ENCODE data around the gene OR4D5. TPM values are rescaled to one million over a fixed set of nuclear protein-coding genes. Genes with fewer than 3 reads are reported as not detected.

Gene OR4D5
- total RNA-seq, 1 experiment from 2014 or later, result not detected

DNA sequence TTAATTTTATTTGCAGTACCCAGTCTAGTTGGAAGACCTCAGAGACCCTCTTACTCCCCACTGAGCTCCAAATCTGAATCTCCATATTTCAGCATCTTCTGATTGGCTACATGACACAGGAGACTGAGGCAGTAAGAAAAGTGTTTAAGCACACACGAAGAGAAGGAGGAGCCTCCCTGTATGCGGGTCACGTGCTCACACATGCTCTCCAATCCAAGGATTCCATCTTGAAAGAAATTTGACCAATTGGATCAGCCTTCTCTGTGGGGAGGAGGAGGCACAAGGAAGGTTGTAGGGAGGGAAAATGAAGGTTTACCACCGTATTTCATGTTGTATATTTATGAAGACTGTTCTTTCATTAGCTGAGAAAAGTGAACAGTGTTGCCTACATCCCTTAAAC is 3.0 kb downstream of the OR4D5 start:
- Histone ChIP-seq H3K4me3 (no peak overlapping the region), H3K79me2 (ENCODE audit: low read depth) (no peaks in the 10 kb centered on the region), H3K9me2 (ENCODE audit: insufficient read depth) (no peaks in the 10 kb centered on the region; the same call in 1 of the 2 replicates), H3K27ac (no peak overlapping the region), H3K27me3 (ENCODE audit: insufficient read depth, low read depth) (no peaks in the 10 kb centered on the region), H3K36me3 (ENCODE audit: low read depth) (no peaks in the 10 kb centered on the region), H3K9me3 (ENCODE audit: insufficient read depth, low read depth) (no peaks in the 10 kb centered on the region), H3F3A (ENCODE audit: insufficient read depth, low read depth) (no peaks in the 10 kb centered on the region), H3K4me2 (no peak overlapping the region), H3K4me1 (replicated peaks; ENCODE audit: insufficient read depth) (no peaks in the 10 kb centered on the region), H4K20me1 (ENCODE audit: insufficient read depth) (no peaks in the 10 kb centered on the region), H2AFZ (no peak overlapping the region)
- no peak for TF ChIP-seq EZH2 (IDR thresholded peaks at IDR 0.05; ENCODE audit: low read depth)
- TF ChIP-seq, protein P1, sequence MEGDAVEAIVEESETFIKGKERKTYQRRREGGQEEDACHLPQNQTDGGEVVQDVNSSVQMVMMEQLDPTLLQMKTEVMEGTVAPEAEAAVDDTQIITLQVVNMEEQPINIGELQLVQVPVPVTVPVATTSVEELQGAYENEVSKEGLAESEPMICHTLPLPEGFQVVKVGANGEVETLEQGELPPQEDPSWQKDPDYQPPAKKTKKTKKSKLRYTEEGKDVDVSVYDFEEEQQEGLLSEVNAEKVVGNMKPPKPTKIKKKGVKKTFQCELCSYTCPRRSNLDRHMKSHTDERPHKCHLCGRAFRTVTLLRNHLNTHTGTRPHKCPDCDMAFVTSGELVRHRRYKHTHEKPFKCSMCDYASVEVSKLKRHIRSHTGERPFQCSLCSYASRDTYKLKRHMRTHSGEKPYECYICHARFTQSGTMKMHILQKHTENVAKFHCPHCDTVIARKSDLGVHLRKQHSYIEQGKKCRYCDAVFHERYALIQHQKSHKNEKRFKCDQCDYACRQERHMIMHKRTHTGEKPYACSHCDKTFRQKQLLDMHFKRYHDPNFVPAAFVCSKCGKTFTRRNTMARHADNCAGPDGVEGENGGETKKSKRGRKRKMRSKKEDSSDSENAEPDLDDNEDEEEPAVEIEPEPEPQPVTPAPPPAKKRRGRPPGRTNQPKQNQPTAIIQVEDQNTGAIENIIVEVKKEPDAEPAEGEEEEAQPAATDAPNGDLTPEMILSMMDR (conservative IDR thresholded peaks at IDR 0.05), result no peak
- POLR2A ChIA-PET (ENCODE audit: unreplicated experiment), result no interaction called here
- CTCF ChIA-PET, result no interaction called here
- intact Hi-C loops (cut with micrococcal nuclease; ENCODE audit: unreplicated experiment), result no loop called here
- no peak for DNase-seq
- BruUV-seq (replicated peaks), result no TSS peak

DNA sequence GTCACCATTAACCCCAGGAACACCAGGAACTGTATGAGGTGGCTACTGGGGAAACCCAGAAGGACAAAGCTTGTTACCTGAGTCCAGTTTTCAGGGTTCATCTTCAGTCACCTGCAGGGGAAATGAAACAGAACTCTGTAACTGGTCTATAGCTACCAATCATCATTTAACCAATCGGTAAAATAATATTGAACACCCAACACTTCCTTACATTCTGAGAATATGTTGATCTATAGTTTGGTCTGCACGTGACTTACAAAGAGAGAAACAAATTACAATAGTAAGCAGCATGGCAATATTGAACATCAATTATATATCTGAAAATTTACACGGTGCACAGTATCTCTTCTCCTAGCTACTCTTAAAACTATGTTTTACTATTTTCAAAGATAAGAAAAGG is 4.3 kb downstream of the OR4D5 start, which contains the start of gene OR6T1:
TSS of gene OR6T1 (minus strand) at position 101 of the 400 bp plus-strand sequence. CDS start at position 101, 0 bp downstream.
- intact Hi-C loops (cut with micrococcal nuclease; ENCODE audit: unreplicated experiment), result no loop called here
- H3K36me3 ChIP-seq (ENCODE audit: low read depth), result no peaks in the 10 kb centered on the region
- H3K9me2 ChIP-seq (ENCODE audit: insufficient read depth), result no peaks in the 10 kb centered on the region
- H3K79me2 ChIP-seq (ENCODE audit: low read depth), result no peaks in the 10 kb centered on the region
- no peak within 1 kb of the TSS for H3K4me2 ChIP-seq
- TF ChIP-seq EZH2 (IDR thresholded peaks at IDR 0.05; ENCODE audit: low read depth), result no peak
- TF ChIP-seq, protein P1 (conservative IDR thresholded peaks at IDR 0.05), result no peak
- H3K27ac ChIP-seq, result no peak within 1 kb of the TSS
- H2AFZ ChIP-seq, result no peak within 1 kb of the TSS
- no TSS peak for BruUV-seq (replicated peaks)
- H3F3A ChIP-seq (ENCODE audit: insufficient read depth, low read depth), result no peaks in the 10 kb centered on the region
- POLR2A ChIA-PET (ENCODE audit: unreplicated experiment), result no interaction called here
- no peaks in the 10 kb centered on the region for H4K20me1 ChIP-seq (ENCODE audit: insufficient read depth)
- no peaks in the 10 kb centered on the region for H3K4me1 ChIP-seq (replicated peaks; ENCODE audit: insufficient read depth)
- H3K27me3 ChIP-seq (ENCODE audit: insufficient read depth, low read depth), result no peaks in the 10 kb centered on the region
- H3K9me3 ChIP-seq (ENCODE audit: insufficient read depth, low read depth), result no peaks in the 10 kb centered on the region
- DNase-seq, result no peak
- CTCF ChIA-PET, result no interaction called here
- H3K4me3 ChIP-seq, result no peak within 1 kb of the TSS

DNA sequence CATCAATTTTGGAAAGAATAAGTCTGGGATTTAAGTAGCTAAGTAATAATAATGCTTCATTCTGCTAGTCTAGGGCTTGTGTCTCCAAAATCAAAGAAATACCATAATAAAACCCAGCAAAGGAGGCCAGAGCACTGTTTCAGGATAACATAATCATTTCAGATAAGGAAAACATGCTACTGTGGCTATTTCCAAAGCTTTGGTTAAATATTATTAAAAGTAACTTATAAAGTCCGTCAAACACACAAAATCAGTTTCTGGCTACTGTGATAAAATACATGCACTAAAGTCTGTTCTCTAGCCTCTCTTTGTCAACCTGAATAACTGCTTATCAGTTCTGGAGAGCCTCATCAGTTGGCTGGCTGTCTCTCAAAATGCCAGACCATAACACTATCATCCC is 5.7 kb downstream of the OR4D5 start:
- no peak for DNase-seq
- no peaks in the 10 kb centered on the region for H3K27me3 ChIP-seq (ENCODE audit: insufficient read depth, low read depth)
- H3K4me3 ChIP-seq, result no peak overlapping the region
- H3K27ac ChIP-seq, result no peak overlapping the region
- H3K36me3 ChIP-seq (ENCODE audit: low read depth), result no peaks in the 10 kb centered on the region
- intact Hi-C loops (cut with micrococcal nuclease; ENCODE audit: unreplicated experiment), result no loop called here
- H3K4me1 ChIP-seq (replicated peaks; ENCODE audit: insufficient read depth), result no peaks in the 10 kb centered on the region
- no peaks in the 10 kb centered on the region for H3F3A ChIP-seq (ENCODE audit: insufficient read depth, low read depth)
- no peak overlapping the region for H3K4me2 ChIP-seq
- ChIA-PET CTCF (no interaction called here), POLR2A (ENCODE audit: unreplicated experiment) (no interaction called here)
- H3K9me3 ChIP-seq (ENCODE audit: insufficient read depth, low read depth), result no peaks in the 10 kb centered on the region
- H3K79me2 ChIP-seq (ENCODE audit: low read depth), result no peaks in the 10 kb centered on the region
- no peaks in the 10 kb centered on the region for H3K9me2 ChIP-seq (ENCODE audit: insufficient read depth)
- TF ChIP-seq EZH2 (IDR thresholded peaks at IDR 0.05; ENCODE audit: low read depth), result no peak
- TF ChIP-seq, protein P1 (conservative IDR thresholded peaks at IDR 0.05), result no peak
- H2AFZ ChIP-seq, result no peak overlapping the region
- BruUV-seq (replicated peaks), result no TSS peak
- H4K20me1 ChIP-seq (ENCODE audit: insufficient read depth), result no peaks in the 10 kb centered on the region
